ENCODE data around the gene BAIAP3.

Gene BAIAP3

GRCh38 chr16:1393613-1394176, 60.2 kb downstream of the BAIAP3 start:
- no peak for DNase-seq (ENCODE audit: low read depth in 2 of 2)

GRCh38 chr16:1394367-1394951, 61.0 kb downstream of the BAIAP3 start:
- DNase-seq (ENCODE audit: low read depth in 2 of 2), result no peak

DNA sequence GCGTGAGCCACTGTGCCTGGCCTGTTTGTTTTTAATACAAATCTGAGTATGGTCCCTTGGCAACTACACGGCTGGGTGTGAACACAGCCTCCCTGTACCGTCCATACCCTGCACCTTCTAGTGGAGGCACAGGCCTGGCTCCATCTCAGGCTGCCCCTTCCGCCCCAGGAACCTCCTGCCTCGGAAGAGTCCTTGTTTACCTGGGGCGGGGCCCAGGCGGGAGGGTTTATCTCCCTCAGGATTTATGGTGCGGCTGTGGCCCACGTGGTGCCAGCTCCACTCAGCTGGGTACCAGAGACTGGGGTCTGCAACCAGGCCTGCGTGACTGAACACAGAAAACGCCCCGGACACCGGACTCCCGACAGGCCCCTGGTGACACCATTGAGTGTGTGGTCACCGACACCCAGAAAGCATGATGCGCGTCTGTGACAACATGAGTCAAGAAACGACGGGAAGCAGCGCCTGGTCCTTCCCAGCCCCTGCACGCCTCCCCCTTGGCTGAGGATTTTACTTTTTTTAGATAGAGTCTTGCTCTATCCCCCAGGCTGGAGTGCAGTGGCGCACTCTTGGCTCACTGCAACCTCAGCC, 62.1 kb downstream of the BAIAP3 start:
- DNase-seq (ENCODE audit: low read depth in 2 of 2), result no peak

GRCh38 chr16:1397779-1398178, 64.3 kb downstream of the BAIAP3 start:
- no peak for DNase-seq (ENCODE audit: low read depth in 2 of 2)

GRCh38 chr16:1398351-1398750, 64.9 kb downstream of the BAIAP3 start:
- DNase-seq (ENCODE audit: low read depth in 2 of 2), result no peak

All from stimulated activated CD4-positive, alpha-beta T cell treated with anti-CD3 and anti-CD28 coated beads, Interleukin-12 subunit alpha, Interleukin-12 subunit beta, amount 100 ng/mL, for 24 hours (primary cell).